Skeletal muscle tissue (tissue), 4 donors: Measurements from ENCODE around the gene CHMP5. TPM values are rescaled to one million over a fixed set of nuclear protein-coding genes. Genes with fewer than 3 reads are reported as not detected.
A peak's percentile ranks its signal among the peaks of the same experiment; 100 is the strongest.

Experiments
- H3K27ac ChIP-seq: one replicate; pipeline ENCODE4 v1.7.0; 2013; ENCODE audit warnings: mild to moderate bottlenecking, low read depth, low read length, inconsistent platforms
- H3K27me3 ChIP-seq, 3 donors: one replicate each; pipeline ENCODE4 v1.7.0; 2013; ENCODE audit warnings: low read length in 3 of 3; ENCODE audit not compliant: control insufficient read depth in 3 of 3, insufficient read depth in 3 of 3
- H3K36me3 ChIP-seq, 3 donors: one replicate each; pipeline ENCODE4 v1.7.0; 2013; ENCODE audit warnings: low read length in 3 of 3; ENCODE audit not compliant: control insufficient read depth in 3 of 3, insufficient read depth in 3 of 3
- H3K4me1 ChIP-seq, 3 donors: one replicate each; pipeline ENCODE4 v1.7.0; 2013; ENCODE audit warnings: low read length in 3 of 3, mild to moderate bottlenecking in 3 of 3; ENCODE audit not compliant: control insufficient read depth in 3 of 3, insufficient read depth in 3 of 3
- H3K4me3 ChIP-seq, 3 donors: one replicate each; pipeline ENCODE4 v1.7.0; 2013; ENCODE audit warnings: low read length in 3 of 3
- H3K9ac ChIP-seq, 3 donors: one replicate each; pipeline ENCODE4 v1.7.0; 2013; ENCODE audit warnings: low read length in 3 of 3, mild to moderate bottlenecking in 3 of 3, moderate library complexity in 2 of 3, low read depth in 1 of 3
- H3K9me3 ChIP-seq, 3 donors: one replicate each; pipeline ENCODE4 v1.7.0; 2013; ENCODE audit warnings: low read length in 3 of 3; ENCODE audit not compliant: control insufficient read depth in 3 of 3
- total RNA-seq: library from RNA; depleted of rRNA; stranded (reverse); fragments of >200 nt; gene quantifications from one replicate; pipeline ENCODE4 v1.2.3, GENCODE V29; 2014
- donor health status: Osteomylitis.

Gene CHMP5
- total RNA-seq, 1 donor from 2014 or later, result 52.7 TPM

DNA sequence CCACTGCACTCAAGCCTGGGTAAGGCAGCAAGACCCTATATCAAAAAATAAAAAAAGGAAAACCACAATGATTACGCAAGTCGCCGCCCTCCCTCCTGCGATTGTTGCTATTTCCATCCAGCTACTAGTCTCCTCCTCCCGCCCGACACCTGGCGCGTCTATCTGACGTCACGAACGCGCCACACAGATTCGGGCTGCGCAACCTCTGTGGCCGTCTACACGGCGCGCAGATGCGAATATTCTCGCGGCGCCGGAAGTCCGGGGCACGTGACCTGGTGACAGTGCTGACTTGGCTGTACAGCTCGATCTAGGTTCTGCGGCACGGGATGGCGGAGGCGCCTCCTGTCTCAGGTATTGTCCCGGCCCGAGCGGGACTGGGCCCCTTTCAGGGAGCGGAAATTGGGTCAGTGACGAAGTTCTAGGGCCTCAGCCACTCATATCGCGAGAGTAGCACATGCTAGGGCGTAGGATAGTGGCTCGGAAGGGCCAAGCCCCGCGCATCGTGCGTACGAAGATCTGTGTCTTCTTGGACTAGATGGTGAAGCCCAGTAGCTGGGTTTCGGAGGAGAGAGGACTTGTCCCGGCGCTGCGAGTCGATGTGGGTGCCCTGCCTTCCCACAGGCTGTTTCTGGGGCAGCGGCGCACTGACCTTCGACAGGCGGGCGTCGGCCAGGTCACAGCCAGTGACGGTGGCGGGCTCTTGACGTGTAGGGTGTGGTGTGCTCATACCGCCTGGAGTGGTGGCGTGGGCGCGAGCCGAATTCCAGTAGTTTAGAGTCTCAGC lies 25.6 kb downstream of the CHMP5 start, which contains the start of gene NFX1:
Gene NFX1, plus strand, starts transcription at position 270 of the 784 bp plus-strand sequence. Its CDS starts 57 bp downstream, at position 327.
- Histone ChIP-seq H3K9ac (peak within 1 kb of the TSS; percentile 99 to 100 (median 99)), H3K36me3 (peaks cover 4 to 7% (median 7%) of the 10 kb centered on the region in 3 donors), H3K27me3 (no peaks in the 10 kb centered on the region), H3K9me3 (no peaks in the 10 kb centered on the region), H3K27ac (peak within 1 kb of the TSS; percentile 99), H3K4me1 (peaks cover 30 to 62% (median 32%) of the 10 kb centered on the region in 3 donors), H3K4me3 (peak within 1 kb of the TSS; percentile 96 to 100 (median 98))

DNA sequence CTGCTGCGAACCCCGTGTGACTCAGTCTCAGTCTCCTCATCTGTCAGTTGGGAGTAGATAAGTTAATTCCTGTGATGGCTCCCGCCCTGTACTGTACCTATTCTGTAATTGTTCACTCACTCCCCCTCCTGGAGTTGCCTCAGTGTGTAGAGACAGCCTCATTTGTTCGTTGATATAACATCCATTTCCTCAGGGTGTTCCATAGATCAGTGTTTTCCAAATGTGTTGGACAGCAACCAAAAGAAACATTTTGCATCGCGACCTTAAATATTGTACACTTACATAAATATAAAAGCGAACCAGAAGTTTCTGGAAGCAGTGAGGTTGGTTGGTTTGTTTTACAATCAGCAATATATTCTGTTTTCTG lies 26.2 kb downstream of the CHMP5 start:
- H3K27me3 ChIP-seq, result no peaks in the 10 kb centered on the region
- no peaks in the 10 kb centered on the region for H3K9me3 ChIP-seq
- H3K9ac ChIP-seq, result peak overlapping the region; percentile 99 to 100 (median 99)
- peak overlapping the region; percentile 99 for H3K27ac ChIP-seq
- H3K4me1 ChIP-seq, result peaks cover 31 to 62% (median 32%) of the 10 kb centered on the region in 3 donors
- peaks cover 7 to 10% (median 8%) of the 10 kb centered on the region in 3 donors for H3K36me3 ChIP-seq
- peak overlapping the region; percentile 96 to 100 (median 98) for H3K4me3 ChIP-seq

DNA sequence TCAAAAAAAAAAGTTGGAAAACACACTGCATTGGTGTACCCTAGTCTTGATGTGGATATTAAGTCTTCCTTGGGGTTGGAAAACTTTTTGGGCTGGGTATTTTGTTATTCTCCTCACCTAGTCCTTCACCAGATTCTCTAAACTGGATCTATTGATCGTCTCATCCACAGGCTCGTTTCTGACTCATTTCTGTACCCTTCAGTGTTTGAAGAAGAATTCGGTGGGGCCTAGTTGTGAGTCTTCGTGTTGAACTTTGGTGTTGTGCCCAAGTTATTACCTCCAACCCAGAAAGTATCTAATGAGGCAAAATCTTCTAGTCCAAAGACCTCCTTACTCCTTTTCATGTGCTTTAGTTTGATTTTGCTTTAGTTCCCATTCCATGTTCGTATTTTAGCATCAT lies 27.1 kb downstream of the CHMP5 start:
- Histone ChIP-seq H3K4me3 (peak overlapping the region in 1 of 3 donors; percentile 26), H3K27me3 (no peaks in the 10 kb centered on the region), H3K9ac (no peak overlapping the region), H3K9me3 (no peaks in the 10 kb centered on the region), H3K36me3 (peaks cover 7 to 17% (median 14%) of the 10 kb centered on the region in 3 donors), H3K4me1 (peaks cover 30 to 65% (median 38%) of the 10 kb centered on the region in 3 donors), H3K27ac (peak overlapping the region; percentile 99)

DNA sequence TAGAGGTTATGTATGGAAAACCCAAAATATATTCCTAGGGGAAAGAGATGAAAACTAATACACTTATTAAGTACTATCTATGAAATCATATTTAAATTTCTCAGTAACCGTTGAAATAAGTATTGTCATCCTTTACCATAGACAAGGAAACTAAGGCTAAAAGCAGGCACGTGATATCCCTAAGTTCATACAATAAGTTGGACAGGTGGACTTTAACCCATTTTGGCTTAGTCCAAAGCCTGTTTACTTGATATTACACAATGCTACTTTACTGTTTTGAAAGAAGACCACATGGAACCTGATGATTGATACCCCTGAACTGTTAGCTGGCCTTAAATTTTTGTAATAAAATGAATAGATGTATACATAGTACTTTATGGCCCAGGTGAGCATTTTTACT lies 28.9 kb downstream of the CHMP5 start:
- Histone ChIP-seq H3K9me3 (no peaks in the 10 kb centered on the region), H3K4me3 (no peak overlapping the region), H3K9ac (peak overlapping the region in 1 of 3 donors; percentile 3), H3K36me3 (peaks cover 16 to 33% (median 25%) of the 10 kb centered on the region in 3 donors), H3K4me1 (peaks cover 41 to 78% (median 51%) of the 10 kb centered on the region in 3 donors), H3K27ac (no peak overlapping the region), H3K27me3 (no peaks in the 10 kb centered on the region)

DNA sequence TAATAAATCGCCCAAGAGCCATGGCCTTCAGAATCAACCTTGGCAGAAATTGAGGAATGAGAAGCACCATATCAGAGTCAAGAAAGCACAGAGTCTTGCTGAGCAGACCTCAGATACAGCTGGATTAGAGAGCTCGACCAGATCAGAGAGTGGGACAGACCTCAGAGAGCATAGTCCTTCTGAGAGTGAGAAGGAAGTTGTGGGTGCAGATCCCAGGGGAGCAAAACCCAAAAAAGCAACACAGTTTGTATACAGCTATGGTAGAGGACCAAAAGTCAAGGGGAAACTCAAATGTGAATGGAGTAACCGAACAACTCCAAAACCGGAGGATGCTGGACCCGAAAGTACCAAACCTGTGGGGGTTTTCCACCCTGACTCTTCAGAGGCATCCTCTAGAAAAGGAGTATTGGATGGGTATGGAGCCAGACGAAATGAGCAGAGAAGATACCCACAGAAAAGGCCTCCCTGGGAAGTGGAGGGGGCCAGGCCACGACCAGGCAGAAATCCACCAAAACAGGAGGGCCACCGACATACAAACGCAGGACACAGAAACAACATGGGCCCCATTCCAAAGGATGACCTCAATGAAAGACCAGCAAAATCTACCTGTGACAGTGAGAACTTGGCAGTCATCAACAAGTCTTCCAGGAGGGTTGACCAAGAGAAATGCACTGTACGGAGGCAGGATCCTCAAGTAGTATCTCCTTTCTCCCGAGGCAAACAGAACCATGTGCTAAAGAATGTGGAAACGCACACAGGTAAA lies 30.0 kb downstream of the CHMP5 start:
- no peak overlapping the region for H3K4me3 ChIP-seq
- H3K9ac ChIP-seq, result no peak overlapping the region
- H3K9me3 ChIP-seq, result no peaks in the 10 kb centered on the region
- H3K4me1 ChIP-seq, result peaks cover 43 to 76% (median 51%) of the 10 kb centered on the region in 3 donors
- peaks cover 16 to 41% (median 30%) of the 10 kb centered on the region in 3 donors for H3K36me3 ChIP-seq
- no peaks in the 10 kb centered on the region for H3K27me3 ChIP-seq
- no peak overlapping the region for H3K27ac ChIP-seq

DNA sequence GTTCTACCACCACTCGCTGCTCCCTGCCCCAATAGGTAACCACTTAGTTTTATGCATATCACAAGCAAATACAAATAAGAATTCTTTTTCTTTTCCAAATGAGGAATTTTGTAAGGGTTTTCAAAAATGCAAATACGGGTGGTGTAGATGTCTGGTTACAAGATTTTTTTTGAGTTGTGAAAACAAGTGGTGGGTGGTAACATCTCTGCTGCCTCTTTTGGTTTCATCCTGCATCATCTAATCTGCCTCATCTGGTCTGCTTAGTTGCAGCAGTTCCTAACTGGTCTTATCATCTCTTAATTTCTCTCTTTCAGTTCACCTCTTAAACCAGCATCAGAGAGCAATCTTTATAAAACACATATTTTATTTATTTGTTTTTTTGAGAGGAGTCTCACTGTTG lies 30.7 kb downstream of the CHMP5 start:
- H3K27ac ChIP-seq, result no peak overlapping the region
- peaks cover 18 to 43% (median 30%) of the 10 kb centered on the region in 3 donors for H3K36me3 ChIP-seq
- H3K9me3 ChIP-seq, result no peaks in the 10 kb centered on the region
- no peaks in the 10 kb centered on the region for H3K27me3 ChIP-seq
- H3K9ac ChIP-seq, result no peak overlapping the region
- peaks cover 47 to 77% (median 51%) of the 10 kb centered on the region in 3 donors for H3K4me1 ChIP-seq
- no peak overlapping the region for H3K4me3 ChIP-seq

DNA sequence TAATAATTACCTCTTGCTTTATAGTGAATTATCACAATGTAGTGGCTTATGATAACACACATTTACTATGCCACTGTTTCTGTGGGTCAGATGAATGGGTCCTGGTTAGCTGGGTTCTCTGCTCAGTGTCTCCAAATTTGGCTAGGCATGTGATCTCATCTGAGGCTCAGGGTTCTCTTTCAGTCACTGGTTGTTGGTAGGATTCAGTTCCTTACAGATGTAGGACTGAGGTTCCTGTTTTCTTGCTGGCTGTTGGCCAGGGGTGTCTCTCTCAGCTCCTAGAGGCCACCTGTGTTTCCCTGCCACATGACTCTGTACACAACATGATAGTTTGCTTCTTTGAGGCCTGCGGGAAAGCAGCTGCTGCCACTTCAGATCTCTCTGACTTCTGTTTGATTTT lies 32.6 kb downstream of the CHMP5 start:
- peaks cover 36 to 63% (median 47%) of the 10 kb centered on the region in 3 donors for H3K4me1 ChIP-seq
- peak overlapping the region in 1 of 3 donors; percentile 3 for H3K4me3 ChIP-seq
- no peak overlapping the region for H3K9ac ChIP-seq
- no peaks in the 10 kb centered on the region for H3K27me3 ChIP-seq
- peak overlapping the region; percentile 39 for H3K27ac ChIP-seq
- peaks cover 25 to 50% (median 37%) of the 10 kb centered on the region in 3 donors for H3K36me3 ChIP-seq
- H3K9me3 ChIP-seq, result no peaks in the 10 kb centered on the region

DNA sequence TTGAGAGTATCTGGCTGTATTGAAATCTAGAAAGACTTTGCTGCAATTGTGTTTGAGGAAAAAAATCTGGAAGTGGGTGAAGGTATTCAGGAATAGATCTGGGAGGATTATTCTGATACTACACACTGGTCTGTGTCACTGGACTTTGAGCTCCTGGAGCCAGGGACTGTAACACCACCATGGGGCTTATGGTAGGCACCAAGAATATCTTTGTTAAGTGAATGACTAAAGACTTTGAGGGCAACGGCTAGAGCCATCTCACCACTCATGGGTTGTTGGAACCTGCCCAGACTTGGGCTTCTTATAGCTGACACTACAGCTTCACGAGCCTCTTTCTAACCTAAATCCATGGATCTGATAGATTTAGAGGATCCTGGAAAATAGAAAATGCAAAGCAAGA lies 35.7 kb downstream of the CHMP5 start:
- H3K4me1 ChIP-seq, result peaks cover 22 to 37% (median 28%) of the 10 kb centered on the region in 3 donors

DNA sequence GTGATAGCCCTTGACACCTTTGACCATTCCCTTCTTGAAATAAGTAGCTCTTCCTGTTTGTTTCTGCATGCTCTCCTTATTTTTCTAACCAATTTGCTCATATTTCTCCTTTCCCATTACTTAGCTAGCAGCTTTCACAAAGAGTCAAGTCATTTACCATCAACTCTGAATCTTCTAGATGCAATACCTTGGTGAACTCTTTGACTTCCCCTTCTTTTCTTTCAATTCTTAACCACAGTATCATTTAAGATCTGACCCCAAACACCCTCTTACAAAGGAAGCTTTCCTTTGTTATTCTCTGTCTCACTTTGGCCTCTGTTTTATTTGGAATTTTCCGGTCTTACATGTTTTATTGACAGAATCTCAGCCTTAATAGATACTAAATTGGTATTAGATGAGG lies 39.5 kb downstream of the CHMP5 start:
- Histone ChIP-seq H3K27me3 (no peaks in the 10 kb centered on the region), H3K4me1 (peaks cover 4 to 7% (median 7%) of the 10 kb centered on the region in 3 donors), H3K27ac (no peak overlapping the region), H3K9me3 (no peaks in the 10 kb centered on the region), H3K36me3 (peaks cover 55 to 76% (median 75%) of the 10 kb centered on the region in 3 donors), H3K9ac (no peak overlapping the region), H3K4me3 (no peak overlapping the region)

More for the DNA sequence above, 35.7 kb downstream of the CHMP5 start:
- no peaks in the 10 kb centered on the region for H3K9me3 ChIP-seq
- H3K36me3 ChIP-seq, result peaks cover 38 to 74% (median 60%) of the 10 kb centered on the region in 3 donors
- H3K27me3 ChIP-seq, result no peaks in the 10 kb centered on the region
- H3K4me3 ChIP-seq, result no peak overlapping the region
- peak overlapping the region; percentile 48 for H3K27ac ChIP-seq
- H3K9ac ChIP-seq, result no peak overlapping the region
